ENCODE data around the gene HOGA1. TPM values are rescaled to one million over a fixed set of nuclear protein-coding genes. Genes with fewer than 3 reads are reported as not detected.
A peak's percentile ranks its signal among the peaks of the same experiment; 100 is the strongest.

The HOGA1 gene
- total and polyA plus RNA-seq, 2 experiments from 2014 or later, result 0.15 TPM; not detected in 1

DNA sequence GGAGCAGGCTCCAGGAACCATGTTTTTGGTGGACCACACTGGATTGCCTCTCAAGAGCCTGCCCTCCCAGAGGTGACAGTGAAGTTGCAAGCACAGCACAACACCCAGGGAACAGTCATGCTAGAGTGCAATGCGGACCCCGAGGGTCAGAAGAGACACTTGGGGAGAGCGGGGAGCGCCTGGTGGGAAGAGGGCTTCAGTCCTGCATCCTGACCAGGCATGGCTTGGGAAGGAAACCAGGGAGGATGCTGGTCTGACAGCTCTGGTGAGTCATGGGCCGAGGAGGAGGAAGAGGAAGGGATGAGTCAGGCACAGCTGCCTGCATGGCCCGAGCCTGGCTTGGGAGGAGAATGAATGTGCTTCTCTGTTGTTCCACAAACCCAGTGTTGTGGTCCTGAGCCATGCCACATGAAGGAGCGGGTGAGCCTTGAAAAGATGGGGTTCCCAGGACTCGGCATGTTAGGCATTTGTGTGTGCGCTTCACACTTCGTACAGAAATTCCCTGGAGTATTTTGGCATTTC, 41.1 kb upstream of the HOGA1 start:
- DNase-seq (ENCODE audit: low spot score), result no peak
- Histone ChIP-seq H3K4me1 (ENCODE audit: insufficient read depth) (peaks cover 19% of the 10 kb centered on the region), H3K9me2 (ENCODE audit: insufficient read depth) (no peaks in the 10 kb centered on the region), H3F3A (replicated peaks; ENCODE audit: low read depth) (0 out of 2 replicates have a peak, but pooled peaks cover 7% of the 10 kb centered on the region), H3K27ac (ENCODE audit: low read depth) (no peak overlapping the region), H3K36me3 (ENCODE audit: insufficient read depth) (no peaks in the 10 kb centered on the region), H4K20me1 (replicated peaks; ENCODE audit: insufficient read depth) (no peaks in the 10 kb centered on the region), H3K27me3 (ENCODE audit: insufficient read depth) (no peaks in the 10 kb centered on the region), H3K4me2 (no peak overlapping the region), H2AFZ (no peak overlapping the region), H3K4me3 (no peak overlapping the region), H3K79me2 (replicated peaks; ENCODE audit: insufficient read depth) (peaks cover 9% of the 10 kb centered on the region)
- TF ChIP-seq, protein P1, sequence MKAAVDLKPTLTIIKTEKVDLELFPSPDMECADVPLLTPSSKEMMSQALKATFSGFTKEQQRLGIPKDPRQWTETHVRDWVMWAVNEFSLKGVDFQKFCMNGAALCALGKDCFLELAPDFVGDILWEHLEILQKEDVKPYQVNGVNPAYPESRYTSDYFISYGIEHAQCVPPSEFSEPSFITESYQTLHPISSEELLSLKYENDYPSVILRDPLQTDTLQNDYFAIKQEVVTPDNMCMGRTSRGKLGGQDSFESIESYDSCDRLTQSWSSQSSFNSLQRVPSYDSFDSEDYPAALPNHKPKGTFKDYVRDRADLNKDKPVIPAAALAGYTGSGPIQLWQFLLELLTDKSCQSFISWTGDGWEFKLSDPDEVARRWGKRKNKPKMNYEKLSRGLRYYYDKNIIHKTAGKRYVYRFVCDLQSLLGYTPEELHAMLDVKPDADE (IDR thresholded peaks at IDR 0.05), result no peak
- TF ChIP-seq ZNF331 (CRISPR knock-in tag; IDR thresholded peaks at IDR 0.05; ENCODE audit: low read depth) (no peak), POLR2AphosphoS5 (IDR thresholded peaks at IDR 0.05; ENCODE audit: low read depth) (no peak), CREB1 (CRISPR knock-in tag; IDR thresholded peaks at IDR 0.05; ENCODE audit: low read depth) (no peak), STAT1 (IDR thresholded peaks at IDR 0.05; ENCODE audit: unreplicated experiment) (no peak), REST (IDR thresholded peaks at IDR 0.05; ENCODE audit: unreplicated experiment) (no peak), EZH2 (IDR thresholded peaks at IDR 0.05; ENCODE audit: low read depth, unreplicated experiment) (no peak), EZH2phosphoT487 (IDR thresholded peaks at IDR 0.05; ENCODE audit: unreplicated experiment) (no peak), NANOG (IDR thresholded peaks at IDR 0.05; ENCODE audit: borderline replicate concordance) (no peak), JUNB (IDR thresholded peaks at IDR 0.05; ENCODE audit: unreplicated experiment) (no peak), ZNF114 (CRISPR knock-in tag; IDR thresholded peaks at IDR 0.05) (no peak), ZNF462 (CRISPR knock-in tag; IDR thresholded peaks at IDR 0.05) (no peak)
- TF ChIP-seq, protein P2, sequence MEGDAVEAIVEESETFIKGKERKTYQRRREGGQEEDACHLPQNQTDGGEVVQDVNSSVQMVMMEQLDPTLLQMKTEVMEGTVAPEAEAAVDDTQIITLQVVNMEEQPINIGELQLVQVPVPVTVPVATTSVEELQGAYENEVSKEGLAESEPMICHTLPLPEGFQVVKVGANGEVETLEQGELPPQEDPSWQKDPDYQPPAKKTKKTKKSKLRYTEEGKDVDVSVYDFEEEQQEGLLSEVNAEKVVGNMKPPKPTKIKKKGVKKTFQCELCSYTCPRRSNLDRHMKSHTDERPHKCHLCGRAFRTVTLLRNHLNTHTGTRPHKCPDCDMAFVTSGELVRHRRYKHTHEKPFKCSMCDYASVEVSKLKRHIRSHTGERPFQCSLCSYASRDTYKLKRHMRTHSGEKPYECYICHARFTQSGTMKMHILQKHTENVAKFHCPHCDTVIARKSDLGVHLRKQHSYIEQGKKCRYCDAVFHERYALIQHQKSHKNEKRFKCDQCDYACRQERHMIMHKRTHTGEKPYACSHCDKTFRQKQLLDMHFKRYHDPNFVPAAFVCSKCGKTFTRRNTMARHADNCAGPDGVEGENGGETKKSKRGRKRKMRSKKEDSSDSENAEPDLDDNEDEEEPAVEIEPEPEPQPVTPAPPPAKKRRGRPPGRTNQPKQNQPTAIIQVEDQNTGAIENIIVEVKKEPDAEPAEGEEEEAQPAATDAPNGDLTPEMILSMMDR (conservative IDR thresholded peaks at IDR 0.05; ENCODE audit: low read depth in 2 of 2), result no peak
- H3K4me1 Mint-ChIP-seq, result peaks cover 32% of the 10 kb centered on the region
- peak overlapping the region; percentile 7 for H3K27ac Mint-ChIP-seq
- no peak for ATAC-seq
- no peaks in the 10 kb centered on the region for H3K36me3 Mint-ChIP-seq (ENCODE audit: low read depth)
- peaks cover 8% of the 10 kb centered on the region for H3K27me3 Mint-ChIP-seq (ENCODE audit: insufficient read depth, low read depth, poor library complexity)
- no peak overlapping the region for H3K4me3 Mint-ChIP-seq
- no peaks in the 10 kb centered on the region; the same call in 2 of the 3 replicates for H3K9me3 Mint-ChIP-seq

Measured in GM23338 (cell line).